PC-9 (cell line): ENCODE results near the gene ELMOD1. TPM values are rescaled to one million over a fixed set of nuclear protein-coding genes. Genes with fewer than 3 reads are reported as not detected.

Source experiments
- BruUV-seq: library from RNA; stranded (reverse); fragments of 400-500 nt; replicated peaks from 2 replicates; lab custom pipeline; 2021; lab: Mats Ljungman, UMichigan
- CTCF ChIA-PET: fragments of 300-600 bp; sonication (Branson Sonifier 250); formaldehyde crosslinking; loops from one replicate; lab custom pipeline; 2022; ENCODE audit warnings: antibody characterized with exemption; lab: Charles Lee
- POLR2A ChIA-PET: fragments of 300-600 bp; sonication (Branson Sonifier 250); formaldehyde crosslinking; loops from one replicate; lab custom pipeline; 2022; ENCODE audit warnings: antibody characterized with exemption; ENCODE audit not compliant: unreplicated experiment; lab: Charles Lee
- DNase-seq, 2 experiments: peaks; one replicate each; pipeline versions ENCODE4 v3.0.0 to v3.0.0-alpha.2; 2015 to 2022; ENCODE audit warnings: mixed read lengths in 1 of 2
- H2AFZ ChIP-seq: fragments of 200-600 bp; sonication (generic); 2 replicates; pipeline ENCODE4 v1.8.1; 2017; ENCODE audit warnings: antibody characterized with exemption
- H3F3A ChIP-seq: fragments of 200-600 bp; sonication (generic); 2 replicates; pipeline ENCODE4 v1.8.1; 2017; ENCODE audit warnings: antibody characterized with exemption, mild to moderate bottlenecking, low read depth; ENCODE audit not compliant: insufficient read depth
- H3K27ac ChIP-seq: fragments of 200-600 bp; sonication (generic); 2 replicates; pipeline ENCODE4 v1.6.1; 2016; ENCODE audit warnings: mixed run types
- H3K27me3 ChIP-seq: fragments of 200-600 bp; sonication (generic); 2 replicates; pipeline ENCODE4 v1.6.1; 2016; ENCODE audit warnings: low read depth, mixed run types; ENCODE audit not compliant: insufficient read depth
- H3K36me3 ChIP-seq: fragments of 200-600 bp; sonication (generic); 2 replicates; pipeline ENCODE4 v1.6.1; 2016; ENCODE audit warnings: low read depth, mixed run types
- H3K4me1 ChIP-seq: fragments of 200-600 bp; sonication (generic); replicated peaks from 2 replicates; pipeline ENCODE4 v1.6.1; 2016; ENCODE audit warnings: mixed run types; ENCODE audit not compliant: insufficient read depth
- H3K4me2 ChIP-seq: fragments of 200-600 bp; sonication (generic); 2 replicates; pipeline ENCODE4 v1.6.1; 2017; ENCODE audit warnings: mixed run types
- H3K4me3 ChIP-seq: fragments of 200-600 bp; sonication (generic); 2 replicates; pipeline ENCODE4 v1.6.1; 2016; ENCODE audit warnings: mixed run types
- H3K79me2 ChIP-seq: fragments of 200-600 bp; sonication (generic); 2 replicates; pipeline ENCODE4 v1.6.1; 2017; ENCODE audit warnings: low read depth, mixed run types
- H3K9me2 ChIP-seq: fragments of 200-600 bp; sonication (generic); 2 replicates; pipeline ENCODE4 v1.8.1; 2017; ENCODE audit warnings: mild to moderate bottlenecking; ENCODE audit not compliant: insufficient read depth
- H3K9me3 ChIP-seq: fragments of 200-600 bp; sonication (generic); 2 replicates; pipeline ENCODE4 v1.8.1; 2016; ENCODE audit warnings: low read depth; ENCODE audit not compliant: insufficient read depth
- H4K20me1 ChIP-seq: fragments of 200-600 bp; sonication (generic); 2 replicates; pipeline ENCODE4 v1.8.1; 2017; ENCODE audit not compliant: insufficient read depth
- CTCF ChIP-seq: fragments of 200-600 bp; sonication (generic); conservative IDR thresholded peaks from 2 replicates; pipeline ENCODE4 v1.6.1; 2017; ENCODE audit warnings: mixed run types, antibody characterized with exemption, mild to moderate bottlenecking, moderate library complexity
- EZH2 ChIP-seq: fragments of 200-600 bp; sonication (generic); IDR thresholded peaks from 2 replicates; pipeline ENCODE4 v1.8.0; 2017; ENCODE audit warnings: antibody characterized with exemption, low read depth
- intact Hi-C: fragments of 100-400 bp; cut with micrococcal nuclease; formaldehyde crosslinking; loops from one replicate; pipeline ENCODE4 v1.10.0; 2022; ENCODE audit not compliant: unreplicated experiment
- total RNA-seq: library from RNA; stranded (reverse); gene quantifications from 2 replicates; pipeline ENCODE4 v1.2.3, GENCODE V29; 2021

The ELMOD1 gene
- total RNA-seq, 1 experiment from 2014 or later, result not detected

- POLR2A ChIA-PET, result no interaction called here
Measured at GRCh38 chr11:107655602-107656001, 64.7 kb downstream of the ELMOD1 start.

GRCh38 chr11:107659310-107659709 lies 68.4 kb downstream of the ELMOD1 start:
- ChIA-PET POLR2A (no interaction called here), CTCF (no interaction called here)
- H4K20me1 ChIP-seq, result no peaks in the 10 kb centered on the region
- BruUV-seq, result no TSS peak
- no peaks in the 10 kb centered on the region for H3K27me3 ChIP-seq
- intact Hi-C loops, result no loop called here
- H3F3A ChIP-seq, result no peaks in the 10 kb centered on the region
- no peak for TF ChIP-seq EZH2
- TF ChIP-seq CTCF, result no peak
- DNase-seq, result no peak
- H3K36me3 ChIP-seq, result no peaks in the 10 kb centered on the region
- H3K4me2 ChIP-seq, result no peak overlapping the region
- no peaks in the 10 kb centered on the region for H3K4me1 ChIP-seq
- H3K79me2 ChIP-seq, result no peaks in the 10 kb centered on the region
- H3K9me2 ChIP-seq, result no peaks in the 10 kb centered on the region
- H2AFZ ChIP-seq, result no peak overlapping the region
- H3K27ac ChIP-seq, result no peak overlapping the region
- no peak overlapping the region for H3K4me3 ChIP-seq
- no peaks in the 10 kb centered on the region for H3K9me3 ChIP-seq

More at GRCh38 chr11:107655602-107656001, 64.7 kb downstream of the ELMOD1 start:
- intact Hi-C loops, result no loop called here
- no peak overlapping the region for H3K4me3 ChIP-seq
- H3K36me3 ChIP-seq, result no peaks in the 10 kb centered on the region
- no peaks in the 10 kb centered on the region for H3K79me2 ChIP-seq
- no peaks in the 10 kb centered on the region for H3K27me3 ChIP-seq
- TF ChIP-seq EZH2, result no peak
- TF ChIP-seq CTCF, result no peak
- no TSS peak for BruUV-seq
- H4K20me1 ChIP-seq, result no peaks in the 10 kb centered on the region
- DNase-seq, result no peak
- H3K4me2 ChIP-seq, result no peak overlapping the region
- CTCF ChIA-PET, result no interaction called here
- H3K9me2 ChIP-seq, result no peaks in the 10 kb centered on the region; the same call in 1 of the 2 replicates
- no peak overlapping the region for H3K27ac ChIP-seq
- H3K4me1 ChIP-seq, result no peaks in the 10 kb centered on the region
- no peak overlapping the region for H2AFZ ChIP-seq
- H3F3A ChIP-seq, result no peaks in the 10 kb centered on the region
- H3K9me3 ChIP-seq, result no peaks in the 10 kb centered on the region

- H3K4me1 ChIP-seq, result no peaks in the 10 kb centered on the region
- no peak overlapping the region for H3K4me3 ChIP-seq
- DNase-seq, result no peak
- no peaks in the 10 kb centered on the region for H3K9me2 ChIP-seq
- no peaks in the 10 kb centered on the region for H3K79me2 ChIP-seq
- intact Hi-C loops, result no loop called here
- no peaks in the 10 kb centered on the region for H3F3A ChIP-seq
- H2AFZ ChIP-seq, result no peak overlapping the region
- H3K36me3 ChIP-seq, result no peaks in the 10 kb centered on the region
- no peak overlapping the region for H3K4me2 ChIP-seq
- no peak overlapping the region for H3K27ac ChIP-seq
- no peaks in the 10 kb centered on the region for H4K20me1 ChIP-seq
- ChIA-PET CTCF (no interaction called here), POLR2A (no interaction called here)
- no peaks in the 10 kb centered on the region for H3K9me3 ChIP-seq
- TF ChIP-seq EZH2 (no peak), CTCF (no peak)
- H3K27me3 ChIP-seq, result no peaks in the 10 kb centered on the region
- no TSS peak for BruUV-seq
Measured at GRCh38 chr11:107660066-107660465, 69.1 kb downstream of the ELMOD1 start.
